ENCODE measurements around the gene STK33.

The STK33 gene

GRCh38 chr11:8532475-8532874 is 61.6 kb downstream of the STK33 start:
- Histone ChIP-seq H3K79me2 (ENCODE audit: insufficient read depth, low read length) (no peaks in the 10 kb centered on the region), H3K4me2 (ENCODE audit: low read length) (no peak overlapping the region), H4K20me1 (ENCODE audit: insufficient read depth, low read length) (no peaks in the 10 kb centered on the region), H2AFZ (ENCODE audit: low read length) (no peak overlapping the region), H3K9me2 (ENCODE audit: low read depth, low read length) (no peaks in the 10 kb centered on the region), H3K4me1 (ENCODE audit: insufficient read depth, low read length, severe bottlenecking) (no peaks in the 10 kb centered on the region), H3K9me3 (ENCODE audit: low read length) (no peaks in the 10 kb centered on the region), H3K4me3 (ENCODE audit: low read depth, low read length, poor library complexity, severe bottlenecking) (no peak overlapping the region), H3K27me3 (ENCODE audit: insufficient read depth, low read length) (no peaks in the 10 kb centered on the region), H3F3A (ENCODE audit: insufficient read depth, low read length) (no peaks in the 10 kb centered on the region), H3K27ac (ENCODE audit: low read depth, low read length, poor library complexity, severe bottlenecking) (no peak overlapping the region), H3K36me3 (ENCODE audit: insufficient read depth, low read length) (no peaks in the 10 kb centered on the region), H3K9ac (ENCODE audit: low read length) (no peak overlapping the region)
- TF ChIP-seq CTCF (IDR thresholded peaks at IDR 0.05; ENCODE audit: low read length) (no peak), EZH2 (IDR thresholded peaks at IDR 0.05; ENCODE audit: borderline replicate concordance, low read length) (no peak)

GRCh38 chr11:8531982-8532381 is 62.0 kb downstream of the STK33 start:
- no peaks in the 10 kb centered on the region for H3K79me2 ChIP-seq (ENCODE audit: insufficient read depth, low read length)
- H3K36me3 ChIP-seq (ENCODE audit: insufficient read depth, low read length), result no peaks in the 10 kb centered on the region
- TF ChIP-seq EZH2 (IDR thresholded peaks at IDR 0.05; ENCODE audit: borderline replicate concordance, low read length) (no peak), CTCF (IDR thresholded peaks at IDR 0.05; ENCODE audit: low read length) (no peak)
- no peaks in the 10 kb centered on the region for H3K9me2 ChIP-seq (ENCODE audit: low read depth, low read length)
- H3F3A ChIP-seq (ENCODE audit: insufficient read depth, low read length), result no peaks in the 10 kb centered on the region
- no peak overlapping the region for H3K9ac ChIP-seq (ENCODE audit: low read length)
- H4K20me1 ChIP-seq (ENCODE audit: insufficient read depth, low read length), result no peaks in the 10 kb centered on the region
- no peak overlapping the region for H3K4me3 ChIP-seq (ENCODE audit: low read depth, low read length, poor library complexity, severe bottlenecking)
- no peaks in the 10 kb centered on the region for H3K27me3 ChIP-seq (ENCODE audit: insufficient read depth, low read length)
- H3K9me3 ChIP-seq (ENCODE audit: low read length), result no peaks in the 10 kb centered on the region
- H2AFZ ChIP-seq (ENCODE audit: low read length), result no peak overlapping the region
- no peak overlapping the region for H3K27ac ChIP-seq (ENCODE audit: low read depth, low read length, poor library complexity, severe bottlenecking)
- H3K4me1 ChIP-seq (ENCODE audit: insufficient read depth, low read length, severe bottlenecking), result no peaks in the 10 kb centered on the region
- H3K4me2 ChIP-seq (ENCODE audit: low read length), result no peak overlapping the region

- Histone ChIP-seq H2AFZ (ENCODE audit: low read length) (no peak overlapping the region), H3K27me3 (ENCODE audit: insufficient read depth, low read length) (no peaks in the 10 kb centered on the region), H3K36me3 (ENCODE audit: insufficient read depth, low read length) (no peaks in the 10 kb centered on the region), H3K4me3 (ENCODE audit: low read depth, low read length, poor library complexity, severe bottlenecking) (no peak overlapping the region), H3F3A (ENCODE audit: insufficient read depth, low read length) (no peaks in the 10 kb centered on the region), H3K27ac (ENCODE audit: low read depth, low read length, poor library complexity, severe bottlenecking) (no peak overlapping the region), H3K9me2 (ENCODE audit: low read depth, low read length) (no peaks in the 10 kb centered on the region), H3K9ac (ENCODE audit: low read length) (no peak overlapping the region), H3K79me2 (ENCODE audit: insufficient read depth, low read length) (no peaks in the 10 kb centered on the region), H3K4me2 (ENCODE audit: low read length) (no peak overlapping the region), H3K9me3 (ENCODE audit: low read length) (no peaks in the 10 kb centered on the region), H3K4me1 (ENCODE audit: insufficient read depth, low read length, severe bottlenecking) (no peaks in the 10 kb centered on the region), H4K20me1 (ENCODE audit: insufficient read depth, low read length) (no peaks in the 10 kb centered on the region)
- no peak for TF ChIP-seq CTCF (IDR thresholded peaks at IDR 0.05; ENCODE audit: low read length)
- no peak for TF ChIP-seq EZH2 (IDR thresholded peaks at IDR 0.05; ENCODE audit: borderline replicate concordance, low read length)
These were observed 62.7 kb downstream of the STK33 start for GRCh38 chr11:8531312-8531711.
